ENCODE results near the gene FAM3A.
A peak's percentile ranks its signal among the peaks of the same experiment; 100 is the strongest.
"Not testable (repeated sequence)": the region's sequence is repeated elsewhere in the genome, so short reads cannot be mapped to it uniquely, and the experiment has no call there.

Gene FAM3A, protein sequence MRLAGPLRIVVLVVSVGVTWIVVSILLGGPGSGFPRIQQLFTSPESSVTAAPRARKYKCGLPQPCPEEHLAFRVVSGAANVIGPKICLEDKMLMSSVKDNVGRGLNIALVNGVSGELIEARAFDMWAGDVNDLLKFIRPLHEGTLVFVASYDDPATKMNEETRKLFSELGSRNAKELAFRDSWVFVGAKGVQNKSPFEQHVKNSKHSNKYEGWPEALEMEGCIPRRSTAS

GRCh38 chrX:154515966-154516655 lies at the start of gene FAM3A:
FAM3A (minus strand) TSS chrX:154516232; CDS start chrX:154515772, 460 bp downstream.
- peak; percentile 38 for DNase-seq (ENCODE audit: insufficient read length, low spot score)
- FAIRE-seq, result no peak
- TF ChIP-seq CTCF (IDR thresholded peaks at IDR 0.05; ENCODE audit: insufficient read depth, missing control alignments), result no peak

- DNase-seq (ENCODE audit: insufficient read length, low spot score); FAIRE-seq: not testable (repeated sequence)
These were observed 46.3 kb upstream of the FAM3A start for GRCh38 chrX:154562295-154562694.

- DNase-seq (ENCODE audit: insufficient read length, low spot score); FAIRE-seq: not testable (repeated sequence)
These were observed 44.3 kb upstream of the FAM3A start for GRCh38 chrX:154560326-154560725.

- FAIRE-seq, result not testable (repeated sequence)
These were observed 42.9 kb upstream of the FAM3A start for GRCh38 chrX:154558896-154559295.

GRCh38 chrX:154558060-154558690 lies 42.1 kb upstream of the FAM3A start:
- DNase-seq (ENCODE audit: insufficient read length, low spot score); FAIRE-seq: not testable (repeated sequence)

More at GRCh38 chrX:154558896-154559295, 42.9 kb upstream of the FAM3A start:
- DNase-seq (ENCODE audit: insufficient read length, low spot score), result not testable (repeated sequence)

DNA sequence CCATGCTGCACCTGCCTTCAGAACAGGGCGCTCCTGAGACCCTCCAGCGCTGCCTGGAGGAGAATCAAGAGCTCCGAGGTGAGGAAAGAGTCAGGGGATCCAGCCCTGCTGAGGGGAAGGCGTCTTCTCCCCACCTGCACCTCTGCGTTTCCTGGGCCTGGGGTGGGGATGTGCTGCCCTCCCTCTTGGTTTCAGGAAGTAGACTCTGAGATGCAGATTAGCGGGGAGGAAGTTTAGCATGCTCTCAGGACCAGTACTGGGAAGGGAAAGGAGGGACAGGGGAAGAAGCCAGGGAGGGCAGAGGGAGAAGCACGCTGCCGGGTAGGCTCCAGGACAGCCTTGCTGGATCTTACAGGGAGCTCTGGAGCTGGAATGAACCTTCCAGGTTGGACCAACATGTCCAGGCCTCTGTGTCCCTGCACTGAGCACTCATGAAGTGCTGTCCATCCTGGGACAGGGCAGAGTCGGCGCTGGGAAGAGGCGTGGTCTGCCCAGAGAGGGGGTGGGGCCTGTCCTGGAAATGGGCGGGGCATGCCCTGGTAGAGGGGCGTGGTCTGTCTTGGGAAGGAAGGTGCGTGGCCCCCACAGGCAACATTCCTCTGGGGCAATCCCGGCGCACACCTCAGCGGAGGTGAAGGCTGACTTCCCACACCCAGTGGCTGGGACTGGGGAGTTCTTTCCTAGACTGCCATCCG lies 36.2 kb upstream of the FAM3A start:
- DNase-seq (ENCODE audit: insufficient read length, low spot score); FAIRE-seq: not testable (repeated sequence)

DNA sequence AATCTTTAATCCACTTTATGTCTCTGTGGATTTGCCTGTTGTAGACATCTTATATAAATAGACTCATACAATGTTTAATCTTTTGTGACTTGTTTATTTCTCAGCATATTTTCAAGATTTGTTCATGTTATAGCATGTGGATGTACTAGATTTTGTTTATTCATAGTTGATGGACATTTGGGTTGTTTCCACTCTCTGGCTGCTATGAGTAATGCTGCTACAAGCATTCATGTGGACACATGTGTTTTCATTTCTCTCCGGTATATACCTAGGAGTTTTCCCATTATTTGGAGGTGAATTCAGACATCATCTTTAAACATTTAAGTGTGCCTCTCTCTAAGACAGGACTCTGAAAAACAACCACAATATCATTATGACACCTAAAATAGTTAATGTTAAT lies 33.7 kb upstream of the FAM3A start:
- DNase-seq (ENCODE audit: insufficient read length, low spot score) (no peak), FAIRE-seq (no peak)
- no peak for TF ChIP-seq CTCF (IDR thresholded peaks at IDR 0.05; ENCODE audit: insufficient read depth, missing control alignments)

GRCh38 chrX:154548028-154548316 lies 31.9 kb upstream of the FAM3A start:
- no peak for TF ChIP-seq CTCF (IDR thresholded peaks at IDR 0.05; ENCODE audit: insufficient read depth, missing control alignments)

GRCh38 chrX:154547245-154548027 lies 31.4 kb upstream of the FAM3A start, which contains the start of gene IKBKG:
IKBKG (plus strand) TSS chrX:154547620; CDS start chrX:154552003, 4,383 bp downstream.
- DNase-seq (ENCODE audit: insufficient read length, low spot score) (peak; percentile 83), FAIRE-seq (no peak)
- no peak for TF ChIP-seq CTCF (IDR thresholded peaks at IDR 0.05; ENCODE audit: insufficient read depth, missing control alignments)

More at GRCh38 chrX:154548028-154548316, 31.9 kb upstream of the FAM3A start:
- DNase-seq (ENCODE audit: insufficient read length, low spot score) (no peak), FAIRE-seq (no peak)
